MM.1S (cell line): ENCODE measurements around the gene GPR22.

Source experiments
- EZH2phosphoT487 ChIP-seq: fragments of 300-600 bp; sonication (generic); IDR thresholded peaks from 2 replicates; pipeline ENCODE4 v1.6.1; 2018; ENCODE audit warnings: antibody characterized with exemption, low read length
- TF ChIP-seq, protein P1 (sequence below): fragments of 300-600 bp; sonication (generic); IDR thresholded peaks from 2 replicates; pipeline ENCODE4 v1.5.1; 2016; ENCODE audit warnings: antibody characterized with exemption, low read length, mixed read lengths

DNA sequence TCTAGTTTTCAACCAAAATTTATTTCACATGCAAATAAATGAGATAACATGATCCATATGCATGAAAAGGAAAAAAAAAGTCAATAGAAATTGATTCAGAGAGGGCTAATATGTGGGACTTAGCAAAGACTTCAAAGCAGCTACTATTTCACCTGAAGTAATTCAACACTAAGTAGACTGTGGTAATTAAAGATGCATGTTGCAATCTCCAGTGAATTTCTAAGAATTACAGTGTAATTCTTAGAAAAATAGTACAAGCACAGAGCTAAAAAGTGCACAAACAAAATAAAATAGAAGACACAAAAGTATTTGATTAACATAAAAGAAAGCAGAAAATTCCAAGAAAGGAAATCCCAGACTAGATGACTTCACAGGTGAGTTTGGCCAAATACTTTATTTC, 25.7 kb downstream of the GPR22 start:
- TF ChIP-seq, protein P1, sequence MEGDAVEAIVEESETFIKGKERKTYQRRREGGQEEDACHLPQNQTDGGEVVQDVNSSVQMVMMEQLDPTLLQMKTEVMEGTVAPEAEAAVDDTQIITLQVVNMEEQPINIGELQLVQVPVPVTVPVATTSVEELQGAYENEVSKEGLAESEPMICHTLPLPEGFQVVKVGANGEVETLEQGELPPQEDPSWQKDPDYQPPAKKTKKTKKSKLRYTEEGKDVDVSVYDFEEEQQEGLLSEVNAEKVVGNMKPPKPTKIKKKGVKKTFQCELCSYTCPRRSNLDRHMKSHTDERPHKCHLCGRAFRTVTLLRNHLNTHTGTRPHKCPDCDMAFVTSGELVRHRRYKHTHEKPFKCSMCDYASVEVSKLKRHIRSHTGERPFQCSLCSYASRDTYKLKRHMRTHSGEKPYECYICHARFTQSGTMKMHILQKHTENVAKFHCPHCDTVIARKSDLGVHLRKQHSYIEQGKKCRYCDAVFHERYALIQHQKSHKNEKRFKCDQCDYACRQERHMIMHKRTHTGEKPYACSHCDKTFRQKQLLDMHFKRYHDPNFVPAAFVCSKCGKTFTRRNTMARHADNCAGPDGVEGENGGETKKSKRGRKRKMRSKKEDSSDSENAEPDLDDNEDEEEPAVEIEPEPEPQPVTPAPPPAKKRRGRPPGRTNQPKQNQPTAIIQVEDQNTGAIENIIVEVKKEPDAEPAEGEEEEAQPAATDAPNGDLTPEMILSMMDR = no peak
- TF ChIP-seq EZH2phosphoT487 = no peak
